ENCODE measurements around the gene SEC14L3. TPM values are rescaled to one million over a fixed set of nuclear protein-coding genes. Genes with fewer than 3 reads are reported as not detected.

SEC14L3 gene
- total and polyA plus RNA-seq, 2 donors (not counting 3 experiments of a cell fraction or from before 2014, with no cell fraction given) = not detected

- Histone ChIP-seq H3K27me3 (ENCODE audit: control insufficient read depth in 2 of 2, insufficient read depth in 2 of 2, low read length in 2 of 2) (no peaks in the 10 kb centered on the region), H3K9me1 (replicated peaks; ENCODE audit: control insufficient read depth, extremely low read depth, insufficient read depth, low read length) (no peaks in the 10 kb centered on the region), H3K4me1 (ENCODE audit: control insufficient read depth, extremely low read depth, insufficient read depth, low read length) (no peaks in the 10 kb centered on the region), H4K20me1 (replicated peaks; ENCODE audit: control insufficient read depth, extremely low read depth, insufficient read depth, low read length) (no peaks in the 10 kb centered on the region), H3K4me2 (ENCODE audit: insufficient read depth, low read length) (no peak overlapping the region), H3K9ac (replicated peaks; ENCODE audit: extremely low read depth, insufficient read depth, low read length) (no peak overlapping the region), H3K36me3 (ENCODE audit: control insufficient read depth in 2 of 2, extremely low read depth in 1 of 2, insufficient read depth in 2 of 2, low read length in 2 of 2) (no peaks in the 10 kb centered on the region), H2AFZ (ENCODE audit: low read depth, low read length) (peak overlapping the region; percentile 8), H3K79me2 (ENCODE audit: control insufficient read depth, insufficient read depth, low read length) (no peaks in the 10 kb centered on the region), H3K9me3 (replicated peaks; ENCODE audit: control insufficient read depth, insufficient read depth, low read length) (no peaks in the 10 kb centered on the region), H3K4me3 (replicated peaks in 1 of 3; ENCODE audit: insufficient read depth in 1 of 3, low read depth in 1 of 3, low read length in 3 of 3) (no peak overlapping the region), H3K27ac (ENCODE audit: insufficient read depth, low read depth, low read length) (no peak overlapping the region)
- dilution Hi-C loops (cut with MboI; ENCODE audit: extremely low pct_ligation_motif_present, low sequenced_read_pairs) (no loop called here), intact Hi-C loops (cut with micrococcal nuclease) (loop anchor here (1.0 kb wide), 5 partner anchors 40 to 270 kb away; no protein-coding TSS in a partner anchor)
- no TSS peak for BruUV-seq (replicated peaks)
- DNase-seq (ENCODE audit: low read depth, low spot score) = peak; percentile 59
- CTCF ChIA-PET = interaction anchor here (0.6 to 4.3 kb wide), 24 partner anchors 8 to 1038 kb away, joined by 3 to 50 read pairs (median 4); partner anchors contain the start of genes RNF215, SEC14L2, SEC14L3 and SEC14L6
- FAIRE-seq = peak; percentile 84
- POLR2A ChIA-PET = no interaction called here
- no peak for TF ChIP-seq FOS (IDR thresholded peaks at IDR 0.05; ENCODE audit: borderline replicate concordance, insufficient read depth, low read length)
- peak; percentile 86 to 93 for TF ChIP-seq CTCF (IDR thresholded peaks at IDR 0.05; ENCODE audit: extremely low read depth in 1 of 2, insufficient read depth in 1 of 2, low read depth in 1 of 2, low read length in 2 of 2)
These were observed 13.7 kb upstream of the SEC14L3 start for GRCh38 chr22:30485362-30485988.

- no peaks in the 10 kb centered on the region for H3K9me1 ChIP-seq (replicated peaks; ENCODE audit: control insufficient read depth, extremely low read depth, insufficient read depth, low read length)
- BruUV-seq (replicated peaks) = no TSS peak
- no peaks in the 10 kb centered on the region for H3K79me2 ChIP-seq (ENCODE audit: control insufficient read depth, insufficient read depth, low read length)
- no peak overlapping the region for H3K4me3 ChIP-seq (replicated peaks in 1 of 3; ENCODE audit: insufficient read depth in 1 of 3, low read depth in 1 of 3, low read length in 3 of 3)
- peaks cover 0 to 2% of the 10 kb centered on the region in 2 experiments for H3K27me3 ChIP-seq (ENCODE audit: control insufficient read depth in 2 of 2, insufficient read depth in 2 of 2, low read length in 2 of 2)
- TF ChIP-seq GATA2 (IDR thresholded peaks at IDR 0.05; ENCODE audit: insufficient read depth, insufficient read length, low read depth, low read length) (no peak), POLR2AphosphoS5 (IDR thresholded peaks at IDR 0.05; ENCODE audit: insufficient read depth, low read depth, low read length) (no peak), EZH2 (IDR thresholded peaks at IDR 0.05; ENCODE audit: borderline replicate concordance, low read depth, low read length, severe bottlenecking) (no peak), JUN (IDR thresholded peaks at IDR 0.05; ENCODE audit: borderline replicate concordance, insufficient read depth, insufficient read length, low read depth) (no peak), FOS (IDR thresholded peaks at IDR 0.05; ENCODE audit: borderline replicate concordance, insufficient read depth, low read length) (no peak), MYC (IDR thresholded peaks at IDR 0.05; ENCODE audit: low read depth, low read length) (no peak), MAX (IDR thresholded peaks at IDR 0.05; ENCODE audit: insufficient read depth, insufficient read length) (no peak), POLR2A (IDR thresholded peaks at IDR 0.05; ENCODE audit: low read depth, low read length) (no peak), CTCF (IDR thresholded peaks at IDR 0.05; ENCODE audit: extremely low read depth in 1 of 2, insufficient read depth in 1 of 2, low read depth in 1 of 2, low read length in 2 of 2) (no peak)
- DNase-seq (ENCODE audit: low read depth, low spot score) = peak; percentile 18
- no peaks in the 10 kb centered on the region for H3K4me1 ChIP-seq (ENCODE audit: control insufficient read depth, extremely low read depth, insufficient read depth, low read length)
- no peaks in the 10 kb centered on the region for H3K9me3 ChIP-seq (replicated peaks; ENCODE audit: control insufficient read depth, insufficient read depth, low read length)
- H2AFZ ChIP-seq (ENCODE audit: low read depth, low read length) = no peak overlapping the region
- dilution Hi-C loops (cut with MboI; ENCODE audit: extremely low pct_ligation_motif_present, low sequenced_read_pairs) (no loop called here), intact Hi-C loops (cut with micrococcal nuclease) (no loop called here)
- H4K20me1 ChIP-seq (replicated peaks; ENCODE audit: control insufficient read depth, extremely low read depth, insufficient read depth, low read length) = no peaks in the 10 kb centered on the region
- no peak overlapping the region for H3K27ac ChIP-seq (ENCODE audit: insufficient read depth, low read depth, low read length)
- no peaks in the 10 kb centered on the region for H3K36me3 ChIP-seq (ENCODE audit: control insufficient read depth in 2 of 2, extremely low read depth in 1 of 2, insufficient read depth in 2 of 2, low read length in 2 of 2)
- no peak overlapping the region for H3K9ac ChIP-seq (replicated peaks; ENCODE audit: extremely low read depth, insufficient read depth, low read length)
- ChIA-PET CTCF (interaction anchor here (1.1 to 4.3 kb wide), 5 partner anchors 8 to 86 kb away, joined by 5 to 40 read pairs (median 8); partner anchors contain the start of gene SEC14L2), POLR2A (no interaction called here)
- no peak overlapping the region for H3K4me2 ChIP-seq (ENCODE audit: insufficient read depth, low read length)
- no peak for FAIRE-seq
These were observed 11.4 kb upstream of the SEC14L3 start for GRCh38 chr22:30483169-30483568.
